CD4-positive, alpha-beta T cell treated with Interleukin-2 at 100 ng/mL for 4 hours (primary cell): Measurements from ENCODE around the gene TYW1.
"Not testable (repeated sequence)": the region's sequence is repeated elsewhere in the genome, so short reads cannot be mapped to it uniquely, and the experiment has no call there.

Source experiments
- DNase-seq: peaks from one replicate; pipeline ENCODE4 v3.0.0-alpha.2; 2020; ENCODE audit warnings: low spot score

TYW1 gene

GRCh38 chr7:67248364-67248763 lies 251.7 kb downstream of the TYW1 start:
- DNase-seq, result not testable (repeated sequence)

GRCh38 chr7:67251986-67252558 lies 255.4 kb downstream of the TYW1 start:
- DNase-seq, result no peak

GRCh38 chr7:67255076-67255475 lies 258.4 kb downstream of the TYW1 start:
- not testable (repeated sequence) for DNase-seq

- not testable (repeated sequence) for DNase-seq
Observed at GRCh38 chr7:67257779-67258178, 261.1 kb downstream of the TYW1 start.

- DNase-seq, result not testable (repeated sequence)
Observed at GRCh38 chr7:67259363-67259762, 262.7 kb downstream of the TYW1 start.

GRCh38 chr7:67260166-67260586 lies 263.5 kb downstream of the TYW1 start:
- DNase-seq, result peak; percentile 29

GRCh38 chr7:67264000-67264399 lies 267.4 kb downstream of the TYW1 start:
- not testable (repeated sequence) for DNase-seq

GRCh38 chr7:67266070-67266469 lies 269.4 kb downstream of the TYW1 start:
- not testable (repeated sequence) for DNase-seq

- DNase-seq, result no peak
Observed at GRCh38 chr7:67267914-67268313, 271.3 kb downstream of the TYW1 start.

GRCh38 chr7:67269916-67270315 lies 273.3 kb downstream of the TYW1 start:
- not testable (repeated sequence) for DNase-seq
